ENCODE data around the gene ZDHHC24.
A peak's percentile ranks its signal among the peaks of the same experiment; 100 is the strongest.

Gene ZDHHC24

DNA sequence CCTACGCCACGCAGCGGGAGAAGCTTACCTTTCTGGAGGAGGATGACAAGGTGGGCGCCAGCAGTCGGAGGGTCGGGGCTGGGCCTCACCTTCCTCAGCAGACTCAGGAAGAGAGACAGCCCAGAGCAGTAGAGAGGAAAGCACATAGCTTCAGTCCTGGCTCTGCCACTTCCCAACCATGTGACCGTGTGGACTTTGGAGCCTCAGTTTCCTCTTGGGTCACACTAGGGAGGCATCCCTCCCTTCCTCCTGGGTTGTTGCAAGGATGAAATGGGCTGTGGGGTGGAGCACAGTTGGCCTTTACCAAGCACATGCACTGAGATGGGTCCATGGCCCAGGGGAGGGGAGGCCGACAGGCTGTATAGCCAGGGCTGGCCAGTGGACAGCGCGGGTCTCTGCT is 52.7 kb downstream of the ZDHHC24 start:
- DNase-seq: no peak

DNA sequence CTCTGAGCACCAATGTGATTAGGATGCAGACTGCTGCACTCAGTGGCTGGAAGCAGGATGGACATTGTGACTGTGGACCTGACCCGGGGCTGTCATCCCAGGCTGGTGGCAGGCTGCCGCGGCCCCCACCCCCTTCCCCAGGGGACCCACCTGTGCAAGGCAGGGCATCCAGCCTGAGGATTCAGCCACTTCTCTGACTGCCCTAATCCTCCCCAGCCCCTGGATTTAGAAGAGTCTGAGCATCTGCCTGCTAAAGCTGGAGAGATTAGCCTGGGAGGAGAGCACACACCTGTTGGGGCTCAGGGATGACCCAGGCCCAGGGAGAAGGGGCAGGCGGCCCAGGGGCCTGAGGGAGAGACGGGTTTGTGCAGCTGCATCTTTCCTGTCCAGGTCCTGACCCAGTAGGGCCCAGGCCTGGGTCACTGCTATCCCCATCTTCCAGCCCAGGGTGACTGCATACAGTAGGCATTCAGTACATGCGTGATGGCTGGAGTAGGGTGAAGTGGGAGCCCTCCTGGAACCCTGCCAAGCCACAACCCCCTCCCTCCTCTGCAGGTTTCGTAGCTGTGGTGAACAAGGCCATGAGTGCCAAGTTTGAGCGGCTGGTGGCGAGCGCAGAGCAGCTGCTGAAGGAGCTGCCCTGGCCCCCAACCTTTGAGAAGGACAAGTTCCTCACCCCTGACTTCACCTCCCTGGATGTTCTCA is 53.5 kb downstream of the ZDHHC24 start:
- DNase-seq: peak; percentile 38

DNA sequence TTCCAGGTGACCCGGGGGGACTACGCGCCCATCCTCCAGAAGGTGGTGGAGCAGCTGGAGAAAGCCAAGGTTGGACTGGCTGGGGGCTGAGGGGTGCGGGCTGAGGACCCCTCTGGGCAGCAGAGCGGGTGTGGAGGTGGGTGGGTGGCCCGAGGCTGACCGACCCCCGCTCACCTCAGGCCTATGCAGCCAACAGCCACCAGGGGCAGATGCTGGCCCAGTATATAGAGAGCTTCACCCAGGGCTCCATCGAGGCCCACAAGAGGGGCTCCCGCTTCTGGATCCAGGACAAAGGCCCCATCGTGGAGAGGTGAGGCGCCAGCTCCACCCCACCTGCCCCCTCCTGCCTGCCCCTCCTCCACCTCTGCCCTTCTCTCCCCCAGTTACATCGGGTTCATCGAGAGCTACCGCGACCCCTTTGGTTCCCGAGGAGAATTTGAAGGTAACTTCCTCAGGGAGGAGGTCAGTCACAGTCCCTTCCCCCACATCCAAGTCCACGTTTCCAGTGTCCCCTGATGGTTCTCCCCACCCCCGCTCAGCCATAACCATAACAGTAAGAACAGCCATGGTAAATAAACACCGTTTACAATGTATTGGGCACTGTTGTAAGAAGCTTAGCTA is 54.4 kb downstream of the ZDHHC24 start:
- DNase-seq: no peak

GRCh38 chr11:66489636-66490035 is 56.2 kb downstream of the ZDHHC24 start:
- DNase-seq: no peak

DNA sequence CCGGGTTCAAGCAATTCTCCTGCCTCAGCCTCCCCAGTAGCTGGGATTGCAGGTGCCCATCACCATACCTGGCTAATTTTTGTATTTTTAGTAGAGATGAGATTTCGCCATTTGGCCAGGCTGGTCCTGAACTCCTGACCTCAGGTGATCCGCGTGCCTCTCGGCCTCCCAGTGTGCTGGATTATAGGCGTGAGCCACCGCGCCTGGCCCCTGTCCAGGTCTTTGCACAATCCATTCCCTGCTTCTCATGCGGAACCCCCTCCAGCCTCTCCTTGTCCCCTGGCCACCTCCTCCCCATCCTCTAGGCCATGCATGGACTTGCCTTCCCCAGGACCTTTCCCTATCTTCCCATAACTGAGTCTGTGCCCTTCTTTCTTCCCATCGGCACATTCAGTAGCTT is 56.9 kb downstream of the ZDHHC24 start:
- no peak for DNase-seq

DNA sequence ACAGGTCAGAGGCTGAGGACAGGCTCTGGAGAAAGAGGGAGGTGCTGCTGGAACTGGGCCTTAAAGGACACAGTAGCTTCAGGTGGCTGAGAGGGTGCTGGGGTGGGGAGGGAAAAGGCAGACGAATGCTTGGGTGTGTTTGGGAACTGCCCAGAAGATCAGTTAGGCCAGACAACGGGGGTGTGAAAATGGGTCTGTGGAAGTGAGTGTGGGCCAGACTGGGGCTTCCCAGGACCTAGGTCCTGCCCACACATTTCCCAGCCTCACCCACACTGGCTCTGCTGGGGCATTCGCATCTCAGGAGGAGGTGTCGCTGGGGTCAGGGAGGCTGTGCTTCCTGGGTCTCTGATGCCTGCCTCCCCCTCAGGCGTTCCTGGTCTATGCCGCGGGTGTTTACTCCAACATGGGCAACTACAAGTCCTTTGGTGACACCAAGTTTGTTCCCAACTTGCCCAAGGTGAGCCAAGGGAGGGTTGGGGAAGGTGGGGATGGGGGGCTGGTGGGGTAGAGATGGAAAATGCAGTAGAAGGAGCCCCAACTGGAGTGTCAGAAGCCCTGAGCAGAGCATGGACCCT is 61.0 kb downstream of the ZDHHC24 start:
- DNase-seq: no peak

DNA sequence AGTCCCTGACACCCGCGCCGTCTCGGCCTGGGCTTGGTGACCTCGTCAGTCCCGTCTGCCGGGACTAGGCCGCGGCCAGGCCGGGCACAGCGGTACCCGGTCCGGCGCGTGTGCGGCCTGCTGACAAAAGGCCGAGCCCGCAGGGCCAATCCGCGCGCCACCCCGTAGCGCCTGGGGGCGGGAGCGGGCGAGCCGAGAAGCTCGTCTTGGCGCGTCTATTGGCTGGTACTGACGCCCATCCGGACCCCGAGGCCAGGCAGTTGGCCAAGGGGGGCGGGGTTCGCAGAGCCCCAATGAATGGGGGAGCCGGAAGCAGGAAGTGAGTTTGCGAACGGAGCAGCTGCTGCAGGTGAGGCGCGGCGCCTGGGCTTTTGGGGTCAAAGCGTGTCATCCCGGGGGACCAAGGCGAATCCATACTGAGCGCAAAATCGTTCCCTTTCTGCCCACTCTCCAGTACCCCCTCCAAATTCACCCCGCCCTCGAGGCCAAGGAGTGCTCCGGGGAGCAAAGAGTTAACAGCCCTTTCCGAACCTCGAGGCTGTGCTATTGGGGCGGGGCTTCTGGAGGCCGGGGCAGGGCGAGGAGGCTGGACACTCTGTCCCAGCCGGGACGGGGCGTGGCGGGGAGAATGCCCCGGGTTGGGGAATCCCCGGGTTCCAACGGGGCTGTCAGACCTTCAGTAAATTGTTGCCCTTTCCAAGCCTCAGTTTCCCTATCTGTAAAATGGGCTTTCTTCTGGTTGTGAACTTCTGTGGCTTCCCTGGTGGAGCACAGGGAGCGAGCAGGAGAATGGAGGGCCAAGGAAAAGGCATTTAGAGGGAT is 65.5 kb downstream of the ZDHHC24 start, which contains the start of gene DPP3:
DPP3 (plus strand) TSS at position 318 of the 822 bp plus-strand sequence. CDS start 1,767 bp downstream, outside the sequence.
- peak; percentile 99 for DNase-seq

- peak; percentile 55 for DNase-seq
Measured at GRCh38 chr11:66479394-66480116, 66.3 kb downstream of the ZDHHC24 start.

DNA sequence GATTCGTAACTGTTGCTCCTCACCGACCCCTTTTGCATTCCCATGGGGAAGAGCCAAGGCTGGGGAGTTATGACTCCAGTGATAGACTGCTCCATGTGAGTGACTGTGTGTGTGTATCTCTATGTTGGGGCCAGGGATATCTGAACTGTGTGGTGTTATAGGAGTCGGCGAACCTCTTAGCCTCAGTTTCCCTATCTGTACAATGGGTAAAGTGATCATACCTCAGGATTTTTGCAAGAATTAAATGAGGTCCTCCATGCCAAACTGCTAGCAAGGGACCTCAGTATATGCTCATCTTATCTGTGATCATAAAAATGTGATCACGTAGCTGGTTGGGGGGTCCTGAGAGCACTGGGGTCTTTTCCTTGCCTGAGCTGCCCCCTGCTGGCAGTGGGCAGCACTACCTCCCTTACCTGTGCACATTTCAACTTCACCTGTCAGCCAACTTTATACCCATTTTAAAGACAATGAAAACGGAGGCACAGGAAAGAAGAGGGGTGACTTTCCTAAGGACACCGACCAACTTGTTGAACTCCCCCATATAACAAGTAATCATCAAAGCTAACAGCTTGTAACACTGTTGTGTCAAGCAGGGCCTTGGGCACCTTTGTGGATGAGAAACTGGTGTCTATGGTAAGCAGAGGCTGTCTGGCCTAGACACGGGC is 67.0 kb downstream of the ZDHHC24 start:
- DNase-seq: peak; percentile 49

DNA sequence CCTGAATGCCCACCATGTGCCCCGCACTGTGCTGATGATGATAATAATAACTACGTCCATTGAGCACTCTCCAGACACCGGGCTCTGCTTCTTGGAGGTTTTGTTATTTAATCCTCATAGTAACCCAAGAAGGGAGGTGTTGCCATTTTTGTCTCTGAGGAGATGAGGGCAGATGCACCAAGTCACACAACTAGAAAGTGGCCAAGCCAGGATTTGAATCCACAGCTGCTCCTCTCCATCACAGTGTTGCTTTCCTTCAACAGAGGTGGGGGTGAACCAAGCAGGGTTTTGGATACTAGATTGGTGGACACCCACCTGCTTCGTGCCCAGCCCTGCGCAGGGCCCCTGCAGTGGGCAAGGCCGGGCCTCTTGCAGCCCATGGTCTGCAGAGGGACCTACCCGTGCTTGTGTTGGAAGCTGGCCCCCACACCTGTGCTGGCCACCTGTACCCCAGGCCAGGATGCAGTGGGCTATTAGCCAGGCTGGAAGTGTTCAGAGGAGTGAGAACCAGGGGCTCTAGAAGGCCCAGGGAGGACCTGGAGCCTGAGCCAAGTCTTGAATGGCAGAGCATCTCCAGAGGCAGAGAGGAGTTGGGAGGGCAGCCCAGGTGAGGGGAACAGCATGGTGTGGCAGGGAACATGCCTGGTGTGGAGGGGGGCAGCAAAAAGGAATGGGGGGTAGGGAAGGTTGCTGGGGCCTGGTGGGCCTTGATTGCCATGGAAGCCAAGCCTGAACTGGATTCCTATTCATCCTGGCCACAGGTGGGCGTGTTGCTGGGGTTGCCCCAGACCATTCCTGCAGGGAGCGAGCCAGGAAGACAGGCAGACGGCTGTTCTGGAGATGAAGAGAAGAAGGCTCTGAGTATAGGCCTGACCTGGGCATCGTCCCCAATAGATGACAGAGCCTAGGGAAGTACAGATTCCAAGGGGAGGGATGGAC is 68.3 kb downstream of the ZDHHC24 start:
- no peak for DNase-seq

DNA sequence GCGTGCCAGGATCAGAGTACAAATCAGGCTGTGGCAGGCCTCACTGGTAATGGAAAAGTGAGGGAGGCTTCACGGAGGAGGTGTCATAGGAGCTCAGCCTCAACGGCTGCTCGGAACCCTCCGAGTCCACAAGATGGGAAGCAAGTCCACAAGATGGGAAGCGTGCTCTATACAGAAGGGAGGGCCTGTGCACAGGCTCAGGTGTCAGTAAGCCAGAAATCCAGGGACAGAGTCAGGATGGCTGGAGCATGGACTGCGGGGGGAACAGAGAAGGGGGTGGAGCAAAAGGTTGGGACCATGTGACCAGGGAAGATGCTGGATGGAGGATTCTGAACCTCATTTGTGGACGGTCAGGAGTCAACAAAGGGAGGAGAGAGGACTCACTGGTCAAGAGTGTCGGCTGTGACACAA is 69.0 kb downstream of the ZDHHC24 start:
- no peak for DNase-seq

DNA sequence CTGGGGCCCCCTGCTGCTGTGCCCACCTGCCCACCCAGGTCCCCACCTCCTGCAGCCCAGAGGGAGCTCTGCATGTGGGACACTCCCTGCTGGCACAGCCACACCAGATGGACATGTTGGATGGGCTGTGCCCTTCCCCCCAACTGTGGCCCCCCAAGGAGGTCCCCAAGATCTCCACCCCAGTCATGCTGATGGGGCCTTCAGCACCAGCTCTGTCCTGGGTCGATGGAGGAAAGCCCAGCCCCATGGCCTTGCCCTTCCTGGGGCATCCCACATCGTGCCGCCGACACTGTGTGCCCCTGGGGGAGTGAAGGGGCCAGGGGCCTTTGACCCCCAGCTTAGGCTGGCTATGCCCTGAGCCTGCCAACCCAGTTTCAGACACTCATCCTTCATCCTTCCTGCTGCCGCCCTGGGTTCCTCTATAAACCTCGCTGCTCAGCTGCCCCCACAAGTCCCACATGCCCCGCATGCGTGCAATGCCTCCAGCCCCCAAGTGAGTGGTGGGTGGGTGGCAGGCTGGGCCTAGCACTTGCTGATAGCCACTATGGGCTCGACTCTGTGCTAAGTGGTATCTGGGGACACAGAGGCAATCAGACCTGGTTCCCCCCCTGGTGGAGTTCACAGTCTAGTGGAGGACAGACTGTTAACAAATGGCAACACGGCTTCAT is 69.5 kb downstream of the ZDHHC24 start:
- no peak for DNase-seq

DNA sequence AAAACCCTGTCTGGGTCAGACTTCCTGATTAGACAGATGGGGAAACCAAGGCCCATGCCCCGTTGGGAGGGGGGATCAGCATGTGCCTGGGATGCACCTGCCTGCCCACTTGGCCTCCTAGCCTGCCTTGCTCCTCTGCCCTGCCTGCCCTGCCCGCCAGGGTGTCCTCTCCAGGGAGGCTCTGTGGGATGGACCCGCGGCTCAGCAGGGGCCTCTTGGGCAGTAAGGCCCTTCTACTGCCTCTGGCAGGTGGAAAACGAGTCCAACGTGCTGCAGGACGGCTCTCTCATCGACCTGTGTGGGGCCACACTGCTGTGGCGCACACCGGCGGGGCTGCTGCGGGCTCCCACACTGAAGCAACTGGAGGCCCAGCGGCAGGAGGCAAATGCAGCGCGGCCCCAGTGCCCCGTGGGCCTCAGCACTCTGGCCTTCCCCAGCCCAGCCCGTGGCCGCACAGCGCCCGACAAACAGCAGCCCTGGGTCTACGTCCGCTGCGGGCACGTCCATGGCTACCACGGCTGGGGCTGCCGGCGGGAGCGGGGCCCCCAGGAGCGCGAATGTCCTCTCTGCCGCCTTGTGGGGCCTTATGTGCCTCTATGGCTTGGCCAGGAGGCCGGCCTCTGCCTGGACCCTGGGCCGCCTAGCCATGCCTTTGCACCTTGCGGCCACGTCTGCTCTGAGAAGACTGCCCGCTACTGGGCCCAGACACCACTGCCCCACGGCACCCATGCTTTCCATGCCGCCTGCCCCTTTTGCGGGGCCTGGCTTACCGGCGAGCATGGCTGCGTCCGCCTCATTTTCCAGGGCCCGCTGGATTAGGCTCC is 70.3 kb downstream of the ZDHHC24 start:
- no peak for DNase-seq

DNA sequence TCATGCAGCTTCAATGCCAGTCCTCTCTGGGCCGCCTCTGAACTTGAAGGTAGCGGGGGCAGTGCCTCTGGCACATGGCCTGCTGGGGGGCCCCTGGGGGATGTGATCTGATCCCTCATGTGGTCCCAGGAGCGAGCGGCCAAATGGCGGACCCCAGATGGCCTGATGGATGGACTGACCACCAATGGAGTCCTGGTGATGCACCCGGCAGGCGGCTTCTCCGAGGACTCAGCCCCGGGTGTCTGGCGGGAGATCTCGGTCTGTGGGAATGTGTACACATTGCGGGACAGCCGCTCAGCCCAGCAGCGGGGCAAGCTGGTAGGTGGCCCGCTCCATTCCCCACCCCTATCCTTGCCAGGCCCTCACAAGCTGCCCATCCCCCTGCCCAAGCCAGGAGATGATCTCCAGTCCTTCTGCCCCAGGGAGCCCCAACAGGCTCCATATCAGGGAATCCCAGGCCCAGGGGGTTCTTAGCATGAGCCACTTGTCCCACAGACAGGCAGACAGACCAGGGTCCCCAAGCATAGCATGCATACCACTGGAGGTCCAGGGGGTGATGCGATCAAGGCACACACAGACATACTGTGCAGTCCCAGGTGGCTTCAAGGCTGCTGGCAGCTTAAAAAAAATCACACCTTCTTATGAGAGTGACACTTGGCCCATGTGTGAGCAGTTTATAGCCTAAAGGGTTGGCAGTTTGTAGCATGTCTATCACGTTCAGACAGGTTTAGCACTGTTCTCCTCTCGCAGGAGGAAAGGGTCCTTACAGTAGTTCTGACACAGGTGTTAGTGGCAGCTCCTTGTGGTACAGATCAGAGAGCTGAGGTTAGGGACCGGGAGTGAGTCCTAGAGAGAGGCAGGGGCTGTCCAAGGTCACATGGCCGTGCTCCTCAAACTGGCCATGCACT is 72.0 kb downstream of the ZDHHC24 start:
- no peak for DNase-seq

GRCh38 chr11:66473167-66473566 is 72.7 kb downstream of the ZDHHC24 start:
- no peak for DNase-seq

- DNase-seq: no peak
Measured at GRCh38 chr11:66472054-66472453, 73.8 kb downstream of the ZDHHC24 start.

DNA sequence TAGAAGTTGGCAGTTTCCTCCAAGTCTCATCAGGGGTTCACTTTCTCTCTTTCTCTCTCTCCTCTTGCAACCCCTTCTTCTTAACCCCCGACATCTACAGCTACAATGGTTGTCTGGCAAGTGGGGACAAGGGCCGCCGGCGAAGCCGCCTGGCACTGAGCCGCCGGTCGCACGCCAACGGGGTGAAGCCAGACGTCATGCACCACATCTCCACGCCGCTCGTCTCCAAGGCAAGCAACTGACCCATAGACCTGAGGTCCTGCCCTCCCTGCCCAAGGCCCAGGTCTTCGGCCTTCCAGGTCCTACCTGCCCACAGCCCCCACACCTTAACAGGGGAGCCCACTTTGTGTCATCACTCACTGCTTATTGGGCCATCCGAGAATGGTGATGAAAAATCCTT is 74.7 kb downstream of the ZDHHC24 start:
- DNase-seq: no peak

All from hematopoietic multipotent progenitor cell treated with erythropoietin and hydrocortisone succinate and interleukin-3 and kit ligand, for 4 days (in vitro differentiated cells).